Stomach (tissue), 4 donors: ENCODE measurements around the gene SEC22A.

ENCODE experiments used
- POLR2A ChIP-seq, 4 donors: fragments of 450-650 bp; IDR thresholded peaks; one replicate each; pipeline ENCODE4 v1.6.1; 2016; ENCODE audit warnings: antibody characterized with exemption in 4 of 4, control low read depth in 2 of 4, mild to moderate bottlenecking in 1 of 4, moderate library complexity in 1 of 4
- POLR2AphosphoS5 ChIP-seq, 3 donors: sonication (generic); formaldehyde crosslinking; IDR thresholded peaks; one replicate each; pipeline ENCODE4 v1.6.1; 2016; ENCODE audit warnings: antibody characterized with exemption in 3 of 3
- TF ChIP-seq, protein P1 (sequence below), 7 experiments: fragments of 450-650 bp in 4 of 7; fragments of 200-600 bp in 3 of 7; sonication (generic) in 3 of 7; IDR thresholded peaks; one replicate each; pipeline ENCODE4 v1.5.1; 2016 to 2019; ENCODE audit warnings: antibody characterized with exemption in 7 of 7, control low read depth in 2 of 7, mild to moderate bottlenecking in 1 of 7

GRCh38 chr3:123283657-123284398 lies 82.1 kb downstream of the SEC22A start:
- TF ChIP-seq, protein P1, sequence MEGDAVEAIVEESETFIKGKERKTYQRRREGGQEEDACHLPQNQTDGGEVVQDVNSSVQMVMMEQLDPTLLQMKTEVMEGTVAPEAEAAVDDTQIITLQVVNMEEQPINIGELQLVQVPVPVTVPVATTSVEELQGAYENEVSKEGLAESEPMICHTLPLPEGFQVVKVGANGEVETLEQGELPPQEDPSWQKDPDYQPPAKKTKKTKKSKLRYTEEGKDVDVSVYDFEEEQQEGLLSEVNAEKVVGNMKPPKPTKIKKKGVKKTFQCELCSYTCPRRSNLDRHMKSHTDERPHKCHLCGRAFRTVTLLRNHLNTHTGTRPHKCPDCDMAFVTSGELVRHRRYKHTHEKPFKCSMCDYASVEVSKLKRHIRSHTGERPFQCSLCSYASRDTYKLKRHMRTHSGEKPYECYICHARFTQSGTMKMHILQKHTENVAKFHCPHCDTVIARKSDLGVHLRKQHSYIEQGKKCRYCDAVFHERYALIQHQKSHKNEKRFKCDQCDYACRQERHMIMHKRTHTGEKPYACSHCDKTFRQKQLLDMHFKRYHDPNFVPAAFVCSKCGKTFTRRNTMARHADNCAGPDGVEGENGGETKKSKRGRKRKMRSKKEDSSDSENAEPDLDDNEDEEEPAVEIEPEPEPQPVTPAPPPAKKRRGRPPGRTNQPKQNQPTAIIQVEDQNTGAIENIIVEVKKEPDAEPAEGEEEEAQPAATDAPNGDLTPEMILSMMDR (IDR thresholded peaks at IDR 0.05), result no peak
- no peak for TF ChIP-seq POLR2A (IDR thresholded peaks at IDR 0.05)
- no peak for TF ChIP-seq POLR2AphosphoS5 (IDR thresholded peaks at IDR 0.05)
